ENCODE measurements around the gene AARS2.

The AARS2 gene

DNA sequence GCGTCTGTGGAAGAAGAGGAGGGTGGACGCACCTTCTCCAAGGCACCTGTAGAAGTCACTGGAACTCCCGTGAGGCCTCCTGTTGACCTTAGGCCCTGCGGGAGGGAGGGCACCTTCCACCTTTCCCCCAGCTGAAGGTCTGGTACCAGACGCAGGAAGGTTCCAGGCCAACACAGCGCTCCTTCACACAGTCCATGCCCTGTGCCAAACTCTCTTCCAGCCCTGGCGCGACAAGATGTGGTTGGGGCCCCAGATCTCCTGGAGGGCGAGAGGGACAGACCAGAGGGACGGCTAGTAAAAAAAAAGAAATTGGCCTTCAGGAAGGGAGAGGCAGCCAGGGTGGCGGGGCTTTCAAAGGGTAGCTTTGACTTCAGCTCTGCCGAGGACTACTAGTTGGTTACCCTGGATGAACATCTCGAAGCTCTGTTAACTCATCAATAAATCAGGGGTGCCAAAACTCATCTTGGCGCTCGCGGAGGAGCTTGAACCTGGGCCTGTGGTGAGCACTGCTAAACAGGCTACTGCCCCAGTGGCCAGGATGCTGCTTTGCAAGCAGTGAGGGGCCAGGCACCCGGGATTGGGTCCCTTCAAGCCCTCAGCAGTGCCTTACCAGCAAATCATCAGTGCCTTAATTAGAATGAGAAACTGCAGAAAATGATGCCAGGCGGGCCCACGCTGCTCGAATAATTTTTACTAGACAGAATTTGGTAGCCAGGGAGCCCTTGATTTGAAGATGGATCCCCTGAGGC is 14.9 kb downstream of the AARS2 start:
- no peak for DNase-seq

DNA sequence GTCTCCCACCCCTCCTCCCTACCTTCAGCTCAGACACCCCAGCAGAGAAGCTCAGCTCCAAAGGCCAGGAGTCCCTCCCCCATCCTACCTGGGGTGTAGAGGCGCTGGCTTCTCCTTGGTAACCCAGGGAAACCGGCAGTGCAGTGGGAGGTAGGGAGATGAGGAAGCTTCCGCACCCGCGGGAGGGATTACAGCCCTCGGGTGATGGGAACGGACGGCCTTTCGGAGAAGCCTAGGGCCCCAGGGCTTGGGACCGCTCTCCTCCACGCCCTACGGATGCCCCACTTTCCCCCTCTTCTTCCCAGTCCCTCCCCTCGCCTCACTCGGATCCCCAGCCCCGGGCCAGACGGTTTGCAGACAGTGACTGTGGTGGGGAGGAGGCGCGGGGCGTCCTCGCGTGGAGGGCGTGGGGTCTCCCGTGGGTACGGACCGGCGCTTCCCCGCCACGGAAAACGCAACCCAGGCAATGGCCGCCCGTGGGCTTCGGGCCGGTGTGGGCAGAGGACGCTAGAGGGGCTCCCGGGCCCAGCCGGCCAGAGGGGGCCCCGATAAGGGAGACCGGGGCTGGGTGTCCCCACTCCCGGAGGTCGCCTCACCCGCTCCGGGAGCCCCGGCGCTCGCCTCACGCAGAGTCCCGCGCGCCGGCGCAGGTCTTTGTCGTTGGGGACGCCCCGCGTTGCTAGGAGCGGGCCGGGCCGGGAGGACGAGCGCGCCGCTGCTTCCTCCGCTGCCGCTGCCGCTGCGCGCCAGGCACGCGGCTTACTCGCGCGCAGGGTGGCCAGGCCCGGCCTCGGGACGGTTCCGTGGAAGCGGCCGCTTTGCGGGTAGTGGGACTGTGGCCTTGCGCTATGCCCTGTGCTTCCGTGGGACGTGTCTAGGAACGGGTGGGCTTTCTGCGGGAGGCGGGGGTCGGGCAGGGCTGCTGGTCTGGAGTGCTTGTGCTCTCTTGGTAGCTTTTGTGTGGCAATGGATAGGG is 15.8 kb downstream of the AARS2 start:
- DNase-seq, result peak in 1 of 2 donors; percentile 29

DNA sequence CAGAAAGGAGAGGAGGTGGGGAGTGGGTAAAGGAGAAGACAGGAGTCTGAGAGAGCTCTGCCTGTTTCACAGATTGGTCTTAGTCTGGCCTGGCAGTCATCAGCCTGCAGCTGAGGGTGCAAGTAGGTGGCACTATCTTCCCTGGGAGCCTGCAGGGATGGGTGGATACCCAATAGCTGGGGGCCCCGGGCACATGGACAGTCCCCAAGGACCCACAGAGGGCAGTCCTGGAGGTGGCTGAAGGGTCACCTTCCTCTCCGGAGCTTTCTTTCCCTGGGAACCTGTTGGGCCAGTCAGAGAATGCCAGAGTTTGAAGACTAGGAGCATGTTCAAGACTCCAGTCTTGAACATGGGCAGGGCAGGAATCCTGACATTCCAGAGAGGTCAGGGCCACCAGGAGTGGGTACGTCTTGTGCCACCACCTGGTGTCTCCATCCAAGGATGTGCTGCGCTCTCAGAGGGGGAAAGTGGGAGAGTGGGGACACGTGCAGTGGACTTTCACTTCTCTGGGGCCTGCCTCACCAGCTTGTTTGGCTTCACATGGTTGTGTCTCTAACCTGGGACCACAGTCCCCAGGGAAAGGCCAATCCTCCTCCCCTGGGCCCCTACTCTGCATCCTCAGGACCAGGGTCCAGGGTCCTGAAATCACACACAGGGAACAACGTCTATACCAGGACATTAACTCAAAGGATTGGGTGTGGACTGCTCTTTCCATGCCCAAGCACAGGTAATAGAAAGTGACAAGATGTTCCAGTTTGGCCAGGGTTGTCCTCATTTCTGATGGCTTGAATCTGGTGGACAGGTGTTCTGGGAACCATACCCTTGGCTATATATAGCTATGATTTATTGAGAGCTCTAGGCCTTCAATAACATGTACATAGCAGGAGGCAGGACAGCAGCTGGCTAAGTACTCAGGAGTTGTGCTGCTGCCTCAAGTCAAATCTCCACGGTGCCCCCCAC is 18.0 kb downstream of the AARS2 start:
- DNase-seq, result no peak

DNA sequence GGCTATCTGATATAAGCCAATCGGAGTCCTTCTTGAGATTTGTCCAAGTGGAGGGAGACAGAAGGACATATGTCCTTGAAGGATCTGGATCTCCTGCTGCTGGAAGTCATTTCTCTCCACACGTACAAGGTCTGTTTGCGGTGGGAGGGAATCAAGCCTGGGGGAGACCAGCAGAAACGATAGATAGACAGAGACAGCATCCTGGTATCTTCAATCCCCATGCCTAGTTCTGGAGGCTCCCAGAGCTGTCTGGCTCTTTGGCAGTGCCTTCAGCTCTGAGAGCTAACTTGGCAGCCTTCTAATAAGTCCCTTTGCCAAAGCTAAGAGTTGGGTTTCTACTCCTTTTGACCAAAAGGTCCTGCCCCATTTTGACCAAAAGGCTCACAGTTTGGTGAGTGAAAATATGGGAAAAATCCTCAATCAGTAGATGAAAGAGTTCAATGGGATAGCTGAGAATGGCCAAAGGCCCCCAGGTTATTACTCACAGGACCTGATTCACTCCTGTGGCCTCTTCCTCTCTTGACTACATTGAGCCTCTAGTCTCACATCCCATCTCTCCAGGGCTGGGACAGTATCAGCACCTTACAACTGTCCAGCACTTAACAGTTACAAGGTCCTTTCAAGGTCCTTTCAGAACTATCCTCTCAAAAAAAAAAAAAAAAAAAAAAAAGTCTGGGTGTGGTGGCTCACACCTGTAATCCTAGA is 20.3 kb downstream of the AARS2 start:
- DNase-seq, result no peak

DNA sequence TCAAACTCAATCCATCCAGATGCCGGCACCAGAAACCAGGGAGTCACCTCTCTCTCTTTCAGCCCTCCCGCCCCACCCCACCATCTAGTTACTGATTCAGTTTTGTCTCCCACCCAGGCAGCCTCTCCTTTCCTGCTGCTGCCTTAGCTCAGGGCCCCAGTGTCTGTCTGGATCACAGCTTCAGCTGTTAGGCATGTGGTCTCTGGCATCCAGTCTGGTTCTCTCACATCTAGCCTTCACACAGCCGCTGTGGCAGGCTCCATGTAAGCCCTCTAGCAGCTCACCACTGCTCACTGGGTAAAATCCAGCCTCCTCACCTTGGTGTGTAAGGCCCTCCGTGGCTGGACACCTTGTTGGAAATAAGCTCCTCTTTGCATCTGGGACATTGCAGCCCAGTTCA is 21.3 kb downstream of the AARS2 start:
- no peak for DNase-seq

DNA sequence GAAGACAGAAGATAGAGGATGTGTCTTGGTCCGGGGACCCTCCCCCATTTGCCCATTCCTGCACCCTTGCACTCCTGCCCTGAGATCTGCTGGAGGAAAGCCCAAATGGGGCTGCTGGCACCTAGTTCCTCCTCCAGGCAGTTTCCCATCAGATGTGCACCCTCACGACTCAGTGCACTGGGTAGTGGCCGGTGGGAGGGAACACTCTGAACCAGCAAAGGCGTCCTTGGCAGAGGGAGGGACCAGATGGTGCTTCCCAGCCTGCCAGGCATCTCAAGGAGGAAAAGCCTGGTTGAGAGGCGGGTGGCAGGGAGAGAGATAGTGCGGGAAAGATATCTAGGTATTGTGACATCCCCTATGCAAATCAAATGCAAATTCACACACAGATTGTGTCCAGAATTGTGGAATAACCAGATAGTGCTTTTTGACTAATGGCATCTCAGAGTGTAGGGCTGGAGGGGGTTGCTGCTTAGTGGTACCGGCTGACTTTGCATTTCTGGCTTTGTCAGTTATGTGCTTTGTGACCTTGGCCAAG is 23.4 kb downstream of the AARS2 start:
- DNase-seq, result no peak

DNA sequence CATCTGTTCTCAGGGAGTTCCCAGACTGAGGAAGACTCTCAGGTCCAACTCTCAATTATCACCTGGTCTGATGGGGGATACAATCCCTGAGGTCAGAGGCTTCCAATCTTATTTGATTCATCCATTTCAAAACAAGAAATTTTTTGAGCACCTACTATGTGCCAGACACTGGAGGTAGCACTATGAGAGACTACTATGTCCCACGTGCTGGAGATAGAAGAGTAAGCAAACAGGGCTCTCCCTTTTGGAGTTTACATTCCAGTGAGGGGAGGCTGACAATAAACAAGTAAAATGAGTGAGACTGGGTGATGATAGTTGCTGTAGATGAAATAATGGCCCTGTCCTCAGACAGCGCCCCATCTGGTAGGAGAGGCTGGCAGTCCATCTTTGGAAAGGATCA is 26.4 kb downstream of the AARS2 start:
- DNase-seq, result no peak

DNA sequence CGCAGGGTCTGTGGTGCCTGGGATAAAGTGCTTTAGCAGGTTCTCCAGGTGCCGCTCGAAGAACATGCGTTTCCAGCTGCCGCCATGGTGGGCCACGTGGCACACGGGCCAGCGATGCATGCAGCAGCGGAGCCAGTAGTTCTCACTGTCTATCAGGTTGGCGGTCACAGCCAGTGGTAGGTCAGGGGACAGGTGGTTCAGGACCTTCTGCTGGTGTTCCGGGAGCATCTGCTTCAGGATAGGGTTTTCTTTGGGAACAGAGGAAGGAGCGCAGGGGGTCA is 26.9 kb downstream of the AARS2 start:
- no peak for DNase-seq

DNA sequence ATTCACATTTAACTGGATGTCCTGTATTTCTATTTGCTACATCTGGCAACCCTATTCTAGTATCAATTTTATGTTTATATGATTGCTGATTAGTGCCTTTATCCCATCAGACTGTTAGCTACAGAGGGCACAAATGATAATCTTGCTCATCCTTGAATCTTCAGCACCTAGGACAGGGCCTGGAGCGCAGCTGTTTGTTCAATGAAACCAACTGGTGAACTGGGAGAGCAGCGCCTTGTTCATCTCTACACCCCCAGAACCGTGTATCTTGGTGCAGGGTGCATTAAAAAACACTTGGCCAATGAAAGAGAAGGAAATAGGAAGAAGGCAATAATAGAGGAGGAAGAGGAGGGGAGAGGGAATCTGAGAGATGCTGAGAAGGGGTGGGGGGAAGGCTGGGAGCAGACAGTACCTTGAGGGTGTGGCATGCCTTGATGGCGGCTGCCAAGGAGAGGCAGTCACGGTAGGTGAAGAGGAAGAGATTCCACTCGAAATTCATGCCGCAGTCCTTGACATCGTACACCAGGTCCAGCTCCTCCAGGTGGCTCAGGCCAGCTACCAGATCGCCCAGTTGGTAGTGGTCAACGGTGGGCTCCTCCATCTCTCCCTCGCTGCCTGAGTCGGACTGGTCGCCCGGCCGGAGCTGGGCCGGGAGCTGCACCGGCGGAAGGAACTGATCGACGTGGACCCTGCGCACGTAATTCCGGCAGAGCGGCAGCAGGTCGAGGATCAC is 27.4 kb downstream of the AARS2 start:
- DNase-seq, result no peak

DNA sequence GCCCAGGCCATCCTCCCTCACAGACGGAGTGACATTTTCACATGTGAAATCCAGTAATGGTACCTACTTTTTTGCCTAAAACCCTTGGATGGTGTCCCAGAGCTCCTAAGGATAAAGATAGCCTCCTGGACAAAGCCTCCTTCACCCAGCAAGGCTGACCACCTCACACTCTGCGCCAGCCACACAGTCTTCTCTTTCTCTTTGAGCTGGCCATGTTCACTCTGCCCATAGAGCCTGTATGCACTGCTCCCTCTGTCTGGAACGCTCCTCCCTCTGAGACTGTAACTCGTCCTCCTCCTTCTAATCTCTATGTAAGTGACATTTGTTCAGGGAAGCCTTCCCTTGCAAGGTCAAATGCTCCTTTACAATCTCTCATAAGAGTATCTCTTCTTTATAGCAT is 28.3 kb downstream of the AARS2 start:
- no peak for DNase-seq

DNA sequence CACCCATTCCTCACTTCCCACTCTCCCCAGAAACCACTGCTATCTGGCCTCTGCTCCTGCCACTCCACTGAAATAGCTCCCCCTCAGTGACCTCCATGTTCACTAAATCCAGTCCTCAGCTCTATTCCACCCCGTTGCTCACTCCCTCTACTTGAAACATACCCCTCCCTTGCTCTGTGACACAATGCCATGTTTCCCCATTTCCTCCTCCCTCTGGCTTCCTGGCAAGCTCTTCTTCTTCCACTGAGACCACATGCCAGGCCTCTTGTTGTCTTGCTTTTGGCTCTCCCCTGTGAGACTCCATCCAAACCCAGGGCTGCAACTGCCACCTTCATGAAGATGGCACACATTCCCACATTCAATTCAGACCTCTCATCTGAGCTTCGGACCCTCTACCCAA is 29.0 kb downstream of the AARS2 start:
- DNase-seq, result no peak

DNA sequence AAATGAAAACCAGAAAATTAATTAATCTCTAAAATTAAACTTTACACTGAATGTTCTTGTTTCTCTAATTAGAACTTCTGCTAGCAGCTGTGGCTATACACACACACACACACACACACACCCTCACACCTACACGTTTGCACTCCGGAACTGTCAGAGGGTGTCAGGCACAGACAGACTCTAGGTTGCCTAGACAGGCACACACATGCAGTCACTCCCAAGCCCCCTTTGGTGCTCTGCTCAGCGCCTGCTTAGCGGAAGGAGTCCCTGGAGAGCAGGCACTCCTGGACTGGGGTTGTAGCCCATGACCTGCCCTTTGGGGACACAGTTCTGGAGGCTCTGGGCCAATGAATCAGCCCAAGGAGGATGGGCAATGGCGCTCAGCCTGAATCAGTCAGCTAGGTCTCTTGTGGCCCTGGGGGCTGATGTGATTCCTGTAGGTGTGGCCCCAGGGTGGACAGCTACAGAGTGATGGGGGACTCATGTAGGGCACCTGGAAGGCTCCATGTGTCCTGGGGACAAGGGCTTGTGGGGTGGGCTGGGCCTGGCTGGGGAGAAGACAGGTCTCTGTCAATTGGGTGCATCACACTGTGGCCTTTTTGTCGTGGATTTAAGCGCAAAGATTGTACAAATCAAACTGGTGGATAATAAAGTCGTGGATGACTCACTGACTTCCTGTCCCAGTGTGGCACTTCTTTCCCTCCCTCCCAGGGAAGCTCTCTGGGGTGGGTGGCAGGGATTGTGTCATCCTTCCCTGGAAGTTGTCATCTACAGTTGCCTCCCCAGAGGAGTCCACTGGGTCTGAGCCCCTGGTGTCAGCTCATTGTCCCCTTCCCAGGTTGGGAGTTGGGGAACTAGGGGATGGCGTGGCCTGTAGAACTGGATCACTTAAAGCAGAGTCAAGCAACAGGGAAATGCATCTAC is 34.1 kb downstream of the AARS2 start:
- DNase-seq, result no peak

DNA sequence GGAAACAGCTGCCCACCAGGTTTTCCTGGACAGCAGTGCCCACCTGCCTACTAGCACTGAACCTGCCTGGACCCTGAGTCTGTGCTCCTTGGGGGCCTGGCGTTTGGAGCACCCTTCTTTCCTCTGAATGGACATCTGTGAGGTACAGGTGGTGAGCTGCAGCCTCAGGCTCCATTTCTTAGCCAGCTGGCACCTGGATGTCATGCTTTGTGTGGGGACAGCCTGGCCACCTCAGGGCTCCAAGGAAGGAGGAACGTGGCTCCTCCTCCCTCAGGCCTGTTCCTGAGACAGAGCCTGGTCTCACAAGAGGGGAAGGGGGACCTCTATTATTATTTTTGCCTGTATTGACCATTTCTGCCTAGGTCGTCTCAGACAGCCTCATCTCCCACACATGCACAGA is 34.8 kb downstream of the AARS2 start:
- no peak for DNase-seq

DNA sequence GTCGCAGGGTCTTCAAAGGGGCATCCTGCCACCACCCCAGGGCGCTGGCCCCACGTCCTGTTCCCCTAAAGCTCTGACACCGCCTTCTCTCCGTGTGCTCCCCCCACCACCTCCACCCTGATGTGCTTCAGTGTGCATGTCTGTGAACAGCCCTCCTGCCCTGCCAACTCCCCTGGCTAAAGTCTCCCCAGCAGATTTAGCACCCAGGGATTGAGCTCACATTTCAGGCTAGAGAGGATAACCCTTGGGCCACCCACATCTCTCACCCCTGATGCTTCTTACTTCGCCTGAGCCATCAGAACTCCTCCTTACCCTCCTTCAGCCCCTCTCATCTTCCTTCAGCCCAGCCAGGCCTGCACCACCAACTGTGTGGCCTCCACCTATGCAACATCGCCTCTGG is 35.4 kb downstream of the AARS2 start:
- DNase-seq, result no peak

DNA sequence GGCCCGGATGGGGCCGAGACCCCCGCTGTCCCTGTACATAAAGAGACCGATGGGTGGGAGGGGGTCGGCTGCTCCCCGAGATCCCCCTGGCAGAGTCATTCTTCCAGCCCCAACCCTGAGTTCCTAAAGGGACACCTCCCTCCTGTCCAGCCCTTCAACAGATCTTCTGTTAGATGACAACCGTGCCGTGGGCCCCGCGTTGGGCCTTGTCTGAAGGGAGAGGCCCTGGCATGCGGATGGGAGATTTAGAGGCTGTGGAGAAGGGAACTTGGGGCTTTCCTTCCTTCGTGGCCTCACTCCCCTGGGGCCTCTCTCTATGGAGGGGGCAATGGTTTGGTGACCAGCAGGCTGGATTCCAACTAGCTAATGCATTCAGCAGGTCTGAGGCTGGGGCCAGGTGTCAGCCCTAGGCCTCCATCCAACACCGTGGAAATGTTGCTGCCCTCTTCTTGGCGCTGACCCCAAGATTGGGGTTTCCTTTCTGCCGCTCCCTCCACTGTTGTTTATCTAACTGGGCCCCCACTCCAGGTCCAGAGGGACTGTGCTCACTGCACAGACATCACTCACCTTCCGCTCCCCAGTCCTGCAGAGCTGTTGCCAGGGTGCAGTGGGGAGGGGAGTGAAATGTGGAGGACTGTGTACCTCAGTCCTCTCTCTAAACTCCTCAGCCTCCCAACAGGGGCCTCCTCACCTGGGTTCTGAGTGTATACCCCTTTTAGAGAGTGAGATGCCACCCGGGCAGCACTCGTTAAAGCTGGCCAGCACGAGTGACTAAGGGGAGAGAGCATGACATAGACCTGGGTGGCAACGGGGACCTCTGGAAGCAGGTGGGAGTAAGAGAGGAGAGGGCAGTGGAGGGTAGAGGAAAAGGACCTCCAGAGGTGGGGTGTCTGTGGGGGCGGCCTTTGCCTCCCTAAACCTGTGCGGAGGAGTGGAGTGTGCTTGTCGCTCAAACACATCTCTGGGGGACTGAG is 36.2 kb downstream of the AARS2 start:
- no peak for DNase-seq

DNA sequence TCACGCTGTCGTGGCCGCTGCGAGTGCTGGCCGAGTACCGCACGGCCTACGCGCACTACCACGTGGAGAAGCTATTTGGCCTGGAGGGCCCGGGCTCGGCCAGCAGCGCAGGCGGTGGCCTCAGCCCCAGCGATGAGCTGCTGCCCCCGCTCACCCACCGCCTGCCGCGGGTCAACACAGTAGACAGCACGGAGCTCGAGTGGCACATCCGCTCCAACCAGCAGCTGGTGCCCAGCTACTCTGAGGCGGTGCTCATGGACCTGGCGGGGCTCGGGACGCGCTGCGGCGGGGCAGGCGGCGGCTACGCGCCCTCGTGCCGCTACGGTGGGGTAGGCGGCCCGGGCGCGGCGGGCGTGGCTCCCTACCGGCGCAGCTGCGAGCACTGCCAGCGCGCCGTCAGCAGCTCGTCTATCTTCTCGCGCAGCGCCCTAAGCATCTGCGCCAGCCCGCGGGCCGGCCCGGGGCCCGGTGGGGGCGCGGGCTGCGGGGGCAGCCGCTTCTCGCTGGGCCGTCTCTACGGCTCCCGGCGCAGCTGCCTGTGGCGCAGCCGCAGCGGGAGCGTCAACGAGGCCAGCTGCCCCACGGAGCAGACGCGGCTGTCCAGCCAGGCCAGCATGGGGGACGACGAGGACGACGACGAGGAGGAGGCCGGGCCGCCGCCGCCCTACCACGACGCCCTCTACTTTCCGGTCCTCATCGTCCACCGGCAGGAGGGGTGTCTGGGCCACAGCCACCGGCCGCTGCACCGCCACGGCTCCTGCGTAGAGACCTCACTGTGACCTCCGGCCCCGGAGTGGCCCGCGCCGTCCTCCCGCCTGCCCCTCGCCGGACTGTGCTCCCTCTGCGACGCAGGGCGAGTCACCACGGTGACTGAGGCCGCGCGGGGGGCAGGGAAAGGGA is 37.1 kb downstream of the AARS2 start:
- DNase-seq, result no peak

DNA sequence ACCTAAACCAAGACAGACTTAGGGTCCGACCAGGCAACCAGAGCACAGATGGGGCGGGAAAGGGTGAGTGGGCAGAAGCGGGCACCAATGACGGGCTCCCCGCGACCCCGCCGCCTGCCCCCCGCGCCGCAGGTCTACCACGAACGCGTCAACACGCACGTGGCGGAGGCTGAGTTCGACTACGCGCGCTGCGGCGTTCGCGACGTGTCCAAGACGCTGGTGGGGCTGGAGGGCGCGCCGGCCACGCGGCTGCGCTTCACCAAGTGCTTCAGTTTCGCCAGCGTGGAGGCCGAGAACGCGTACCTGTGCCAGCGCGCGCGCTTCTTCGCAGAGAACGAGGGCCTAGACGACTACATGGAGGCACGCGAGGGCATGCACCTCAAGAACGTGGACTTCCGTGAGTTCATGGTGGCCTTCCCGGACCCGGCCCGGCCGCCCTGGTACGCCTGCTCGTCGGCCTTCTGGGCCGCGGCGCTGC is 37.8 kb downstream of the AARS2 start:
- no peak for DNase-seq

DNA sequence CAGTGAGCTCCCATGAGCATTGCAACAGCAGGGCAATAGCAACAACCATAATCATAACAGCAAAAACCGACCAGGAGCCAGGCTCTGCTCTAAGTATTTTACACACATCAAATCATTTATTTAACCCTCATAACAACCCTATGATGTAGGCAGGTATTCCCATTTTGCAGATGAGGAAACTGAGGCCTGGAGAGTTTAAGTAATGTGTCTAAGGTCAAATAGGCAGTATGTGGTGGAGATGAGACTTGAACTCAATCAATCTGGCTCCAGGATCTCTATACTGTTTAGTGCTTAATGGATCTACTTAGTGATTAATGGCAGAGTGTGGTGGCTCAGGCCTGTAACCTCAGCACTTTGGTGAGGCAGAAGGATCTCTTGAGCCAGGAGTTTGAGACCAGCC is 39.5 kb downstream of the AARS2 start:
- no peak for DNase-seq

Measured in CD4-positive, alpha-beta T cell treated with Interleukin-4 for 1 hour (primary cell).